Nephron (organoid): ENCODE measurements around the gene FOXL3.
A peak's percentile ranks its signal among the peaks of the same experiment; 100 is the strongest.

Source experiments
- H3K27ac Mint-ChIP-seq, 3 experiments: 2 replicates each; pipeline ENCODE4 v1.8.0; 2020; ENCODE audit warnings: mixed read lengths in 3 of 3, mild to moderate bottlenecking in 2 of 3, moderate library complexity in 1 of 3
- H3K27me3 Mint-ChIP-seq: 2 replicates; pipeline ENCODE4 v1.8.0; 2021; ENCODE audit warnings: low read depth, mild to moderate bottlenecking, moderate library complexity, mixed read lengths
- H3K36me3 Mint-ChIP-seq: 2 replicates; pipeline ENCODE4 v1.8.0; 2020; ENCODE audit warnings: low read depth, mixed read lengths
- H3K4me1 Mint-ChIP-seq: 2 replicates; pipeline ENCODE4 v1.8.0; 2020; ENCODE audit warnings: mixed read lengths
- H3K4me3 Mint-ChIP-seq, 3 experiments: 2 replicates each; pipeline ENCODE4 v1.8.0; 2020; ENCODE audit warnings: mild to moderate bottlenecking in 3 of 3, mixed read lengths in 3 of 3, moderate library complexity in 2 of 3
- H3K9me3 Mint-ChIP-seq: 2 replicates; pipeline ENCODE4 v1.8.0; 2020; ENCODE audit warnings: mixed read lengths
- TF ChIP-seq, protein P1 (sequence below), 3 experiments: fragments of 200-600 bp; sonication (generic); IDR thresholded peaks; one replicate each; pipeline ENCODE4 v1.5.0; 2021; ENCODE audit warnings: antibody characterized with exemption in 3 of 3; ENCODE audit not compliant: unreplicated experiment in 3 of 3

FOXL3 gene

DNA sequence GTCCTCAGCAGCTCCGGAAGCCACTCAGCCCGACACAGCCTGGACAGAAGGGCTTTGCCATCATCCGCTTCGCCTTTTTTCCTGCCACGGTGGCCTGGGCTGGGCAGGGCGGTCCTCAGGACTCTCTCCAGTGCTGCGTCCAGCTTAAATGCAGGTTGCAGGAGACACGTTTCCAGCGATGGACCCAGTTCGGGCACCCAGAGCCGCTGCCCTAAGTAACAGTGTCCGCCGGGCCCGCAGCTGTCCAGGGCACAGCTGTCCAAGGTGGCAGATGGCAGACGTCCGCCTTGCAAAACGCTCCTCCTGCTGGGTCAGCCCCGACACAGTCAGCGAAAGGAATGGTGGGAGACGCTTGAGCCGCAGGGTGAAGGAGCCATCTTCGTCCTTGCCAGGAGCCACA, 37.0 kb upstream of the FOXL3 start:
- H3K4me1 Mint-ChIP-seq, result peaks cover 25% of the 10 kb centered on the region
- H3K27me3 Mint-ChIP-seq, result no peaks in the 10 kb centered on the region
- peak overlapping the region in 1 of 3 experiments; percentile 30 for H3K27ac Mint-ChIP-seq
- H3K9me3 Mint-ChIP-seq, result no peaks in the 10 kb centered on the region
- TF ChIP-seq, protein P1, sequence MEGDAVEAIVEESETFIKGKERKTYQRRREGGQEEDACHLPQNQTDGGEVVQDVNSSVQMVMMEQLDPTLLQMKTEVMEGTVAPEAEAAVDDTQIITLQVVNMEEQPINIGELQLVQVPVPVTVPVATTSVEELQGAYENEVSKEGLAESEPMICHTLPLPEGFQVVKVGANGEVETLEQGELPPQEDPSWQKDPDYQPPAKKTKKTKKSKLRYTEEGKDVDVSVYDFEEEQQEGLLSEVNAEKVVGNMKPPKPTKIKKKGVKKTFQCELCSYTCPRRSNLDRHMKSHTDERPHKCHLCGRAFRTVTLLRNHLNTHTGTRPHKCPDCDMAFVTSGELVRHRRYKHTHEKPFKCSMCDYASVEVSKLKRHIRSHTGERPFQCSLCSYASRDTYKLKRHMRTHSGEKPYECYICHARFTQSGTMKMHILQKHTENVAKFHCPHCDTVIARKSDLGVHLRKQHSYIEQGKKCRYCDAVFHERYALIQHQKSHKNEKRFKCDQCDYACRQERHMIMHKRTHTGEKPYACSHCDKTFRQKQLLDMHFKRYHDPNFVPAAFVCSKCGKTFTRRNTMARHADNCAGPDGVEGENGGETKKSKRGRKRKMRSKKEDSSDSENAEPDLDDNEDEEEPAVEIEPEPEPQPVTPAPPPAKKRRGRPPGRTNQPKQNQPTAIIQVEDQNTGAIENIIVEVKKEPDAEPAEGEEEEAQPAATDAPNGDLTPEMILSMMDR (IDR thresholded peaks at IDR 0.05; ENCODE audit: unreplicated experiment in 3 of 3), result no peak
- H3K4me3 Mint-ChIP-seq, result peak overlapping the region in 1 of 3 experiments; percentile 19
- H3K36me3 Mint-ChIP-seq, result peaks cover 52% of the 10 kb centered on the region

DNA sequence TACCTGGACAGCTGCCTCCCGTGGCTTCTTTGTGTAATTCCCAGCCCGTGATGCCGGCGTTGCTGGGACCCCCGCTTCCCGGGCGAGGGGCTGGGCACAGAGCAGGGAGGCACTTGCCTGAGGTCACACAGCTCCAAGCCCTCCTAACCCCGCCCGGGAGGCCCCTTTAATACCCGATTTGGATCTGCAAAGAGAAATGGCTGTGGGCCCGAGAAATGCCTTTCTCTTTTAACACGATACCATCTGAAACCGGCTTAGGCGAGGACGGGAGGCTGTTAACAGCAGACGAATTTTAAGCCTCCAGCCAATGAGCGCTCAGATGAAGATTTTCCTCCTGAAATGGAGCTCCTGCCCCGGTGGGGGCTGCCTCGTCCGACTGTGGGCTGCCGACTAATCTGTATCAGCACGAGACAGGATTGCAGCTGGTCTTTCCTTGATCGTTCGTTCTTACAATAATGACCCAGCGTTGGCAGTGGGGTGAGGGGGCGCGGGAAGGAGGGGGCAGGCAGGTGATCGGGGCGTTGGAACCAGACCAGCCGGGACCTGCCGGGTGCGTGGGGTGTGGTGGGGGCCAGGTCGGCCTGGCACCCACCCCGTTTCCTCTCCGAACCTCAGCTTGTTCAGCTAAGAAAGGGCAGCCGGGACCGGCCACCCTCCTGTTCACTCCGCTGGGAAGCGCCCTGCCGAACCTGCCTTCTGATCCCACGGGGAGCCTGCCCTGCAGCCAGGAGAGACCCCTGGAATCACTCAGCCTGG, 36.2 kb upstream of the FOXL3 start:
- peak overlapping the region in 2 of 3 experiments; percentile 19 to 34 for H3K4me3 Mint-ChIP-seq
- no peaks in the 10 kb centered on the region for H3K9me3 Mint-ChIP-seq
- peaks cover 25% of the 10 kb centered on the region for H3K4me1 Mint-ChIP-seq
- peak overlapping the region in 2 of 3 experiments; percentile 30 to 57 for H3K27ac Mint-ChIP-seq
- peaks cover 59% of the 10 kb centered on the region for H3K36me3 Mint-ChIP-seq
- no peaks in the 10 kb centered on the region for H3K27me3 Mint-ChIP-seq
- TF ChIP-seq, protein P1 (IDR thresholded peaks at IDR 0.05; ENCODE audit: unreplicated experiment in 3 of 3), result no peak

DNA sequence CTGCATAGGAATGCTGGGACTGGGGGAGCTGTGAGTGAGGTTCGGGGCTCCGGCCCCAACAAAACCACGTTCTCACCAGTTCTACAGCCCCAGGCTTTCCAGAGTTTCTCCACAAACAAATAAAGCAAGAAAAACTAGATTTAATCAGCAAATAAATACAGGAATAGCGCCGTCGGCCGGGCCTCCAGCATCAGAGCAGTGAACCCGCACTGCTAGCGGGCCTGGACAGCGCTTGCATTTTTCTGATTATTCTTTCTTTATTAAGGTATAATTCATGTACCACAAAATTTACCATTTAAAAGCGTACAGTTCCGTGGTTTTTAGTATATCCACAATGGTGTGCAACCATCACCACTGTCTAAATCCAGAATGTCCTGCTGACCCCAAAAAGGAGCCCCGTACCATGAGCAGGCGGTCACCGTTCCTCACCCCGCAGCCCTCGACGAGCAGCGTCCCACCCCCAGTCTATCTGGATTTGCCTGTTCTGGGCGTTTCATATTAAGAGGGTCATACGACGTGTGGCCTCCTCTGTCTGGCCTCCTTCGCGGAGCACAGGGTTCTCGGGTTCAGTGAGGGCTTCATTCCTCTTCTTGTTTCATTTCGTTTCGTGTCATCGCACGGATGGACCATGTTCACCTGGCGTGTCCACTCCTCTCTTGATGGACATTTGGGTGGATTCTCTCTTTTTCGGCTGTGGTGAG, 35.5 kb upstream of the FOXL3 start:
- Mint-ChIP-seq H3K27me3 (no peaks in the 10 kb centered on the region), H3K4me1 (peaks cover 25% of the 10 kb centered on the region), H3K36me3 (peaks cover 60% of the 10 kb centered on the region), H3K27ac (peak overlapping the region in 1 of 3 experiments; percentile 41), H3K9me3 (peaks cover 3% of the 10 kb centered on the region), H3K4me3 (no peak overlapping the region)
- TF ChIP-seq, protein P1 (IDR thresholded peaks at IDR 0.05; ENCODE audit: unreplicated experiment in 3 of 3), result no peak

DNA sequence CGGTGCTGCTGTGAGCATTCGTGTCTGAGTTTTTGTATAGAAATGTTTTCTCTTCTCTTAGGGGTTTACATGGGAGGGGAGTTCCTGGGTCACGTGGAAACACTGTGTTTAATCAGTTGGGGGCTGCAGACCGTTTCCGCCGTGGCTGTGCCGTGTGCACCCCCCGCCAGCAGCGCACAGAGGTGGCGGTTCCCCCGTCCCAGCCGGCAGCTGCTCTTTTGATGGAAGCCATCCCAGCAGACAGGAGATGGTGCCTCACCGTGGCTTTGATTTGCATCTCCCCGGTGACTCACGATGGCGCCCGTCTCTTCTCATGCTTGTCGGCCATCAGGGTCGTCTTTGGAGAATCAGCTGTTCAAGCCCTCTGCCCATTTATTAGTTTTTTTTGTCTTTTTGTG, 34.9 kb upstream of the FOXL3 start:
- peaks cover 4% of the 10 kb centered on the region for H3K9me3 Mint-ChIP-seq
- no peaks in the 10 kb centered on the region for H3K27me3 Mint-ChIP-seq
- peaks cover 22% of the 10 kb centered on the region for H3K4me1 Mint-ChIP-seq
- H3K36me3 Mint-ChIP-seq, result peaks cover 61% of the 10 kb centered on the region
- TF ChIP-seq, protein P1 (IDR thresholded peaks at IDR 0.05; ENCODE audit: unreplicated experiment in 3 of 3), result no peak
- no peak overlapping the region for H3K4me3 Mint-ChIP-seq
- peak overlapping the region in 1 of 3 experiments; percentile 41 for H3K27ac Mint-ChIP-seq

DNA sequence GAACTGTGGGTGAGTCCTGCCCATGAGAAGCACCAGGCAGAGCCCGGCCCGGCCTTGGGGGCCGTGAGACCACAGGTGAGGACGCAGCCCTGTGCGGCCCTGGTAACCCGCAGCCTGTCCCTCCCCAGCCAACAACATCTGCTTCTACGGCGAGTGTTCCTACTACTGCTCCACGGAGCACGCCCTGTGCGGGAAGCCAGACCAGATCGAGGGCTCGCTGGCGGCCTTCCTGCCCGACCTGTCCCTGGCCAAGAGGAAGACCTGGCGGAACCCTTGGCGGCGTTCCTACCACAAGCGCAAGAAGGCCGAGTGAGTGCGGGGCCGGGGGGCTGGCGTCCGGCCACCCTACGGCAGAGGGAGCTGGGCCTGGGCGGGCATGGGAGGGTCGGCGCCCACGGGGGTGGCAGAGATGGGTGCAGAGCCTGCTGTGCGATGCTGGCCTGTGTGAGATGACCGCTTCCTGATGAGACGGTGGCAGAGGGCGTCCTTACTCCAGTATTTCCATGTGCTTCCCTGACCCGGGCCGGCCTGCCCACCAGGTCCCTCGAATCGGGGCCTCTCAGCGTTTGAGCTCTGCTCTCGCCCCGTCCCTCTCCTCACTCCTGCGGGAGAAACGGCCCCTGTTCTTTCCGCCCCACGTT, 34.1 kb upstream of the FOXL3 start:
- Mint-ChIP-seq H3K4me1 (peaks cover 19% of the 10 kb centered on the region), H3K27me3 (no peaks in the 10 kb centered on the region), H3K9me3 (peaks cover 4% of the 10 kb centered on the region), H3K36me3 (peaks cover 65% of the 10 kb centered on the region), H3K27ac (no peak overlapping the region), H3K4me3 (no peak overlapping the region)
- TF ChIP-seq, protein P1 (IDR thresholded peaks at IDR 0.05; ENCODE audit: unreplicated experiment in 3 of 3), result no peak
